ENCODE results near the gene TAF11L8.
"Not testable (repeated sequence)": the region's sequence is repeated elsewhere in the genome, so short reads cannot be mapped to it uniquely, and the experiment has no call there.

Gene TAF11L8

DNA sequence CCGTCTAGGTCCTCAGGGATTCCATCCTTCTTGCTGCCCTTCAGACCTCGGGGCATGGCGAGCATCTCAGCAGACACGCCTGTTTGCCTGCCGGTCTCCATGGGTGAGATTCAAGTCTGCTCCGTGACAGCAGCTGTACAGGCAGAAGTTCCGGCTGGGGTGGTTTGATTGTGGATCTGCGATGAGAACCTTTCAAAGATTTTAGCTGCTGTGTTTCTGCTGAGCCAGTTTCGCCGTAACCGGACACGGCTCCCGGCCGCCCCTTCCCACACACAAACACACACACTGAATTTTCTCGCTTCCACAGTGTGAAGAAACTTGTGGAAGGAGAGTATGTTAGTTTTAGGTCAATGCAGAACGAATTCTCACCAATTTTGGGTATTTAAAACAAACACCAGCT is at the start of gene TAF11L8:
Gene TAF11L8 (minus strand): TSS at position 101 of the 400 bp plus-strand sequence.
- not testable (repeated sequence) for DNase-seq

DNA sequence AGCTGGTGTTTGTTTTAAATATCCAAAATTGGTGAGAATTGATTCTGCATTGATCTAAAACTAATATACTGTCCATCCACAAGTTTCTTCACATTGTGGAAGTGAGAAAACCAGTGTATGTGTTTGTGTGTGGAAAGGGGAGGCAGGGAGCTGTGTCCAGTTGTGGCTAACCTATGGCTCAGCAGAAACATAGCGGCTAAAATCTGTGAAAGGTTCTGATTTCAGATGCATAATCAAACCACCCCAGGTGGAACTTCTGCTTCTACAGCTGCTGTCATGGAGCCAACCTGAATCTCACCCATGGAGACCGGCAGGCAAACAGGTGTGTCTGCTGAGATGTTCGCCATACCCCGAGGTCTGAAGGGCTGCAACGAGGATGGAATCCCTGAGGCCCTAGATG is 43.4 kb upstream of the TAF11L8 start, which contains the start of gene TAF11L14:
Gene TAF11L14 (plus strand): TSS at position 301 of the 400 bp plus-strand sequence.
- no peak for DNase-seq

DNA sequence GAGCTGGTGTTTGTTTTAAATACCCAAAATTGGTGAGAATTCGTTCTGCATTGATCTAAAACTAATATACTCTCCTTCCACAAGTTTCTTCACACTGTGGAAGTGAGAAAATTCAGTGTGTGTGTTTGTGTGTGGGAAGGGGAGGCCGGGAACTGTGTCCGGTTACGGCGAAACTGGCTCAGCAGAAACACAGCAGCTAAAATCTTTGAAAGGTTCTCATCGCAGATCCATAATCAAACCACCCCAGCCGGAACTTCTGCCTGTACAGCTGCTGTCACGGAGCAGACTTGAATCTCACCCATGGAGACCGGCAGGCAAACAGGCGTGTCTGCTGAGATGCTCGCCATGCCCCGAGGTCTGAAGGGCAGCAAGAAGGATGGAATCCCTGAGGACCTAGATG is 41.0 kb upstream of the TAF11L8 start, which contains the start of gene TAF11L13:
Gene TAF11L13 (plus strand): TSS at position 301 of the 400 bp plus-strand sequence.
- not testable (repeated sequence) for DNase-seq

DNA sequence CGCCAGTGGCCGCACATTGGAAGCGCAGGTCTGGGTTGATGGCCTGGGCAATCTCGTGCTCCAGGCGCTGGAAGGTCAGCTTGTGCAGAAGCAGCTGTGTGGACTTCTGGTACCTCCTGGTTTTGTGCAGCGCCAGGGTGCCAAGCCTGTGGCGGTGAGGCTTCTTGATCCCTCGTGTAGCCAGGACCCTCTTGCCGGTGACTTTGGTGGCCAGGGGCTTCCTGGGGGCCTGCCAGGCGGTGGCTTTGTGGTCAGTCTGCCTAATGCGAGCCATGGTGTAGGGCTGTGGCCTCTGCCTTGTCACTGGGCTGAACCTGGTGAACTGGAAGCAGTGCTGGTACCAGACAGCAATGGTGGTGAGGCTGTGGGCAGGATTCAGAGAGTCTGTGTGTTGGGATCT is 34.9 kb upstream of the TAF11L8 start:
- DNase-seq: no peak

DNA sequence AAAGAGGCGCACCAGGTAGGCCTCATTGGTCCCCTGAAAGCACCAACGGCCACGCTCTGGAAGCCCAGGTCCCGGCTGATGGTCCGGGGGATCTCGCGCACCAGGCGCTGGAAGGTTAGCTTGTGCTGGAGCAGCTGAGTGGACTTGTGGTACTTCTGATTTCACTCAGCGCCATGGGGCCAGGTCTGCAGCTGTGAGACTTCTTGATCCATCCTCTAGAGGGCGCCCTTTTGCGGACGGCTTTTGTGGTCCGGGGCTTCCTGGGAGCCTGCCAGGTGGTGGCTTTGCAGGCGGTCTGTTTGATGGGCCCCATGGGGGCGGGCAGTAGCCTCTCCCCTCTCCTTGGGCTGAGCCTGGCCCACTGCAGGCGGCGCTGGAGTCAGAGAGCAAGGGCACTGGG is 29.9 kb upstream of the TAF11L8 start:
- DNase-seq: no peak

DNA sequence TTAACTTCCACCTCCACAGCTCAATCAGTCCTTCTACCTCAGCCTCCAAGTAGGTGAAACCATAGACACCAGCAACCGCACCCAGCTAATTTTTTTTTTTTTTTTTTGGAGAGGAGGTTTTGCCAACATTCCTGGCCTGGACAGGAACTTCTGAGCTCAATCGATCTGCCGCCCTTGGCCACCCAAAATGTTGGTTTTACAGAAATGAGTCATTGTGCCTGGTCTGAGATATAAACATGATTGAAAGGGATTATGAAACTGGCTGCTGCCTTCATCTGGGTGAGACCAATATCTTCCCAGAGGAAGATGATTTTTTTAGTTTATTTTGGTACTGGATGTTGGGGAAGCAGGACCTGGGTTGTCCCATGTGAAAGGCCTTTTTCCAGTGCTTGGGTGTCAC is 28.6 kb upstream of the TAF11L8 start:
- no peak for DNase-seq

DNA sequence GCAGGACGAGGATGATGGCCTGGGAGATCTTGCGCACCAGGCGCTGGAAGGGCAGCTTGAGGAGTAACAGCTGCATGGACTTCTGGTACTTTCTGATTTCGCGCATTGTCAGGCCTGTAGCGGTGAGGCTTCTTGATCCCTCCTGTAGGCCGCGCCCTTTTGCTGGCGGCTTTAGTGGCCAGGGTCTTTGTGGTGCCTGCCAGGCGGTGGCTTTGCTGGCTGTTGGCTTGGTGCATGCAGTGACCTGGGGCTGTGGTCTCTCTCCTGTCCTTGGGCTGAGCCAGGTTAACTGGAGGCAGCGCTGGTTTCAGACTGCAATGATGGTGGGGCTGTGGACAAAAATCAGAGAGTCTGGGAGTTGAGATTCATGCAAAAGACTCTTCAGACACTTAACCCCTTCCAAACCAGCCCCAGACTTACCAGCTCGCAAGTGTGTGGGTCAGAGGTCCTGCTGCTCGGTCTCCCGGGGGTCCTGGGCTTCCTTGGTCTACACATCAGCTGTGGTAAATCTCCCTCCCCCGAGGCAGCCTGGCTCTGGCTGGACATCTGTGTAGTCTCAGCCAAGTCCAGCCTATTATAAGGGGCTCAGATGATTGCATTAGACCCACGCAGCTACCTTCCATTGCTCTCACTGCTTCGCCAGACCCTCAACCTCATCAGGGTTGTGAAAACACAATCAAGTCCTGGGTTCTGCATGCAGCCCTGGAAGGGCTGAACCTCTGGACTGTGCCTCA is 24.3 kb upstream of the TAF11L8 start:
- no peak for DNase-seq

DNA sequence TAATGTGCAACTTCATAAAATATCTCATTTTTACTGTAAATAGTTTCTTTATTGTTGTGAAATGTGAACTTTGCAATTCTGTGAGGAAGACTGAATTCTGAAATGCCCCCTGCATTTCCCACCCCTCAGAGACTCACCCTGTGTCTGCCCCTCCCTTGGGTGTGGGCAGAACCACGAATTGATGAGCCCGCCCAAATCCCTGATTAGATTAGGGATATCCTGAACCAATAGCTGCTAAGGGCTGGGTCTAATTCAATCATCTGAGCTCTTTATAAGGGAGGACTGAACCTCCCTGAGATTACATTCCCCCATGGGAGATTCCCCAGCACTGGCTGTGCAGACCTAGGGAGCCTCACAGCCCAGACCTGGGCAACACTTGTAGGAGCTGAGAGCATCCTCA is 19.3 kb upstream of the TAF11L8 start, which contains the start of gene TAF11L12:
Gene TAF11L12 (plus strand): TSS at position 301 of the 400 bp plus-strand sequence.
- DNase-seq: not testable (repeated sequence)

DNA sequence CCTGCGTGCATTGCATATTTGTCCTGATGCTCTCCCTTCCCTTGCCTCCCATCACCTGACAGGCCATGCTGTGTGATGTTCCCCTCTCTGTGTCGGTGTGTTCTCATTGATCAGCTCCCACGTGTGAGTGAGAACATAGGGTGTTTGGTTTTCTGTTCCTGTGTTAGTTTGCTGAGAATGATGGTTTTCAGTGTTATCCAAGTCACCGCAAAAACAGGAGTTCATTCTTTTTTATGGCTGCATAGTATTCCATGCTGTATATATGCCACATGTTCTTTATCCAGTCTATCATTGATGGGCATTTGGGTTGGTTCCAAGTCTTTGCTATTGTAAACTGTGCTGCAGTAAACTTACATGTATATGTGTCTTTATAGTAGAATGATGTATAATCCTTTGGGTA is 16.7 kb upstream of the TAF11L8 start:
- DNase-seq: not testable (repeated sequence)

DNA sequence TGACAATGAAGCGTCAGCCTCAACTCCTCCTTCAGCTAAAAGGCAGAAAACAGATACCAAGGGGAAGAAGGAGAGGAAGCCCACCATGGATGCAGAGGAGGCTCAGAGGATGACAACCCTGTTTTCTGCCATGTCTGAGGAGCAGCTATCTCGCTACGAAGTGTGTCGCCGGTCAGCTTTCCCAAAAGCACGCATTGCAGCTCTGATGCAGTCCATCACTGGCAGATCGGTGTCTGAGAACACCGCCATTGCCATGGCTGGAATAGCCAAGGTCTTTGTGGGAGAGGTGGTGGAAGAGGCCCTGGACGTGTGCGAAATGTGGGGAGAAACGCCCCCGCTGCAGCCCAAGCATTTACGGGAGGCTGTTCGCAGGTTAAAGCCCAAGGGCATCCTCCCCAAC is 14.2 kb upstream of the TAF11L8 start:
- DNase-seq: no peak

DNA sequence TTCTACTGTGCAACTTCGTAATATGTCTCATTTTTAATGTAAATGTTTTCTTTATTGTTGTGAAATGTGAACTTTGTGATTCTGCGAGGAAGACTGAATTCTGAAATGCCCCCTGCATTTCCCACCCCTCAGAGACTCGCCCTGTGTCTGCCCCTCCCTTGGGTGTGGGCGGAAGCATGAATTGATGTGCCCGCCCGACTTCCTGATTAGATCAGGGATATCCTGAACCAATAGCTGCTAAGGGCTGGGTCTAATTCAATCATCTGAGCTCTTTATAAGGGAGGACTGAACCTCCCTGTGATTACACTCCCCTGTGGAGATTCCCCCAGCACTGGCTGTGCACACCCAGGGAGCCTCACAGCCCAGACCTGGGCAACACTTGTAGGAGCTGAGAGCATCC is 13.1 kb upstream of the TAF11L8 start, which contains the start of gene TAF11L11:
Gene TAF11L11 (plus strand): TSS at position 304 of the 400 bp plus-strand sequence.
- DNase-seq: not testable (repeated sequence)

DNA sequence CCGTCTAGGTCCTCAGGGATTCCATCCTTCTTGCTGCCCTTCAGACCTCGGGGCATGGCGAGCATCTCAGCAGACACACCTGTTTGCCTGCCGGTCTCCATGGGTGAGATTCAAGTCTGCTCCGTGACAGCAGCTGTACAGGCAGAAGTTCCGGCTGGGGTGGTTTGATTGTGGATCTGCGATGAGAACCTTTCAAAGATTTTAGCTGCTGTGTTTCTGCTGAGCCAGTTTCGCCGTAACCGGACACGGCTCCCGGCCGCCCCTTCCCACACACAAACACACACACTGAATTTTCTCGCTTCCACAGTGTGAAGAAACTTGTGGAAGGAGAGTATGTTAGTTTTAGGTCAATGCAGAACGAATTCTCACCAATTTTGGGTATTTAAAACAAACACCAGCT is 7.0 kb upstream of the TAF11L8 start, which contains the start of gene TAF11L10:
Gene TAF11L10 (minus strand): TSS at position 101 of the 400 bp plus-strand sequence.
- DNase-seq: not testable (repeated sequence)

DNA sequence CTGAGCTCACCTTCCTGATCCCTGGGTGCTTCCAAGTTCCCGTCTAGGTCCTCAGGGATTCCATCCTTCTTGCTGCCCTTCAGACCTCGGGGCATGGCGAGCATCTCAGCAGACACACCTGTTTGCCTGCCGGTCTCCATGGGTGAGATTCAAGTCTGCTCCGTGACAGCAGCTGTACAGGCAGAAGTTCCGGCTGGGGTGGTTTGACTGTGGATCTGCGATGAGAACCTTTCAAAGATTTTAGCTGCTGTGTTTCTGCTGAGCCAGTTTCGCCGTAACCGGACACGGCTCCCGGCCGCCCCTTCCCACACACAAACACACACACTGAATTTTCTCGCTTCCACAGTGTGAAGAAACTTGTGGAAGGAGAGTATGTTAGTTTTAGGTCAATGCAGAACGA is 3.5 kb upstream of the TAF11L8 start, which contains the start of gene TAF11L9:
Gene TAF11L9 (minus strand): TSS at position 140 of the 400 bp plus-strand sequence.
- not testable (repeated sequence) for DNase-seq

DNA sequence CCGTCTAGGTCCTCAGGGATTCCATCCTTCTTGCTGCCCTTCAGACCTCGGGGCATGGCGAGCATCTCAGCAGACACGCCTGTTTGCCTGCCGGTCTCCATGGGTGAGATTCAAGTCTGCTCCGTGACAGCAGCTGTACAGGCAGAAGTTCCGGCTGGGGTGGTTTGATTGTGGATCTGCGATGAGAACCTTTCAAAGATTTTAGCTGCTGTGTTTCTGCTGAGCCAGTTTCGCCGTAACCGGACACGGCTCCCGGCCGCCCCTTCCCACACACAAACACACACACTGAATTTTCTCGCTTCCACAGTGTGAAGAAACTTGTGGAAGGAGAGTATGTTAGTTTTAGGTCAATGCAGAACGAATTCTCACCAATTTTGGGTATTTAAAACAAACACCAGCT is 5.1 kb downstream of the TAF11L8 start, which contains the start of gene TAF11L7:
Gene TAF11L7 (minus strand): TSS at position 101 of the 400 bp plus-strand sequence.
- not testable (repeated sequence) for DNase-seq

Measured in NCI-H345 (cell line).